Hematopoietic multipotent progenitor cell treated with erythropoietin and hydrocortisone succinate and interleukin-3 and kit ligand, for 8 days (in vitro differentiated cells): ENCODE results near the gene TMEM123.
"Not testable (repeated sequence)": the region's sequence is repeated elsewhere in the genome, so short reads cannot be mapped to it uniquely, and the experiment has no call there.

ENCODE experiments used
- DNase-seq: peaks from one replicate; pipeline ENCODE4 v3.0.0-alpha.2; 2015

Gene TMEM123

GRCh38 chr11:102447941-102448868 lies 4.4 kb downstream of the TMEM123 start:
- no peak for DNase-seq

GRCh38 chr11:102447193-102447592 lies 5.4 kb downstream of the TMEM123 start:
- no peak for DNase-seq

- no peak for DNase-seq
Observed at GRCh38 chr11:102446606-102447005, 6.0 kb downstream of the TMEM123 start.

- not testable (repeated sequence) for DNase-seq
Observed at GRCh38 chr11:102444693-102445092, 7.9 kb downstream of the TMEM123 start.

GRCh38 chr11:102444142-102444541 lies 8.4 kb downstream of the TMEM123 start:
- not testable (repeated sequence) for DNase-seq

GRCh38 chr11:102439063-102439363 lies 13.6 kb downstream of the TMEM123 start:
- DNase-seq, result not testable (repeated sequence)

- no peak for DNase-seq
Observed at GRCh38 chr11:102438311-102439062, 14.1 kb downstream of the TMEM123 start.

GRCh38 chr11:102437727-102438126 lies 14.8 kb downstream of the TMEM123 start:
- no peak for DNase-seq

GRCh38 chr11:102436976-102437375 lies 15.6 kb downstream of the TMEM123 start:
- DNase-seq, result no peak

- no peak for DNase-seq
Observed at GRCh38 chr11:102436561-102436960, 16.0 kb downstream of the TMEM123 start.

- no peak for DNase-seq
Observed at GRCh38 chr11:102435688-102436087, 16.9 kb downstream of the TMEM123 start.

GRCh38 chr11:102433571-102433970 lies 19.0 kb downstream of the TMEM123 start:
- not testable (repeated sequence) for DNase-seq

- not testable (repeated sequence) for DNase-seq
Observed at GRCh38 chr11:102432560-102432959, 20.0 kb downstream of the TMEM123 start.

GRCh38 chr11:102431404-102431803 lies 21.2 kb downstream of the TMEM123 start:
- no peak for DNase-seq

GRCh38 chr11:102430158-102430836 lies 22.3 kb downstream of the TMEM123 start:
- DNase-seq, result no peak

GRCh38 chr11:102429691-102430090 lies 22.9 kb downstream of the TMEM123 start:
- DNase-seq, result no peak

- DNase-seq, result no peak
Observed at GRCh38 chr11:102429226-102429625, 23.3 kb downstream of the TMEM123 start.

- DNase-seq, result no peak
Observed at GRCh38 chr11:102428696-102429095, 23.9 kb downstream of the TMEM123 start.

- DNase-seq, result no peak
Observed at GRCh38 chr11:102427068-102427467, 25.5 kb downstream of the TMEM123 start.

- no peak for DNase-seq
Observed at GRCh38 chr11:102426570-102426969, 26.0 kb downstream of the TMEM123 start.

GRCh38 chr11:102426000-102426399 lies 26.6 kb downstream of the TMEM123 start:
- no peak for DNase-seq

GRCh38 chr11:102423936-102424335 lies 28.6 kb downstream of the TMEM123 start:
- DNase-seq, result no peak
